Measurements from ENCODE around the gene NFS1.
"Not testable (repeated sequence)": the region's sequence is repeated elsewhere in the genome, so short reads cannot be mapped to it uniquely, and the experiment has no call there.

GRCh38 chr20:35723652-35724320 is 24.6 kb upstream of the NFS1 start:
- TF ChIP-seq CTCF (IDR thresholded peaks at IDR 0.05; ENCODE audit: low read length); EZH2 (IDR thresholded peaks at IDR 0.05; ENCODE audit: borderline replicate concordance, low read length): not testable (repeated sequence)
